ENCODE results near the gene CLTC. TPM values are rescaled to one million over a fixed set of nuclear protein-coding genes. Genes with fewer than 3 reads are reported as not detected.
A peak's percentile ranks its signal among the peaks of the same experiment; 100 is the strongest.

CLTC gene
- total and polyA plus RNA-seq, 12 donors, result 42.5 to 196 (median 167) TPM

GRCh38 chr17:59637611-59638310 is 18.1 kb downstream of the CLTC start:
- TF ChIP-seq CTCF (IDR thresholded peaks at IDR 0.05), result no peak
- no peak overlapping the region for H3K27ac ChIP-seq

GRCh38 chr17:59638553-59638952 is 18.9 kb downstream of the CLTC start:
- 64 to 66% methylated on average over 10 of the region's 10 CpGs for WGBS, 2 donors
- Histone ChIP-seq H3K27me3 (no peaks in the 10 kb centered on the region), H3K4me3 (no peak overlapping the region), H3K9me3 (no peaks in the 10 kb centered on the region), H3K27ac (peak overlapping the region in 1 of 10 donors; percentile 17), H3K4me1 (peaks cover 4 to 95% (median 71%) of the 10 kb centered on the region in 9 donors), H3K36me3 (peaks cover 0 to 10% (median 0%) of the 10 kb centered on the region in 9 donors)
- peak in 2 of 8 donors; percentile 26 to 34 for ATAC-seq
- no peak for DNase-seq
- intact Hi-C loops (cut with DNase I), result loop anchor here in 1 of 10 donors (10.0 kb wide), 1 partner anchor 206 kb away; no protein-coding TSS in a partner anchor
- TF ChIP-seq CTCF (IDR thresholded peaks at IDR 0.05), result no peak

More at GRCh38 chr17:59637611-59638310, 18.1 kb downstream of the CLTC start:
- no peak for ATAC-seq
- H3K4me1 ChIP-seq, result peaks cover 4 to 95% (median 72%) of the 10 kb centered on the region in 9 donors
- no peaks in the 10 kb centered on the region for H3K27me3 ChIP-seq
- H3K4me3 ChIP-seq, result no peak overlapping the region
- no peak for DNase-seq
- 64 to 93% methylated on average over 1 of the region's 1 CpG for whole genome bisulfite sequencing, 2 donors
- intact Hi-C loops (cut with DNase I), result loop anchor here in 1 of 10 donors (10.0 kb wide), 1 partner anchor 207 kb away; no protein-coding TSS in a partner anchor
- peaks cover 0 to 9% (median 0%) of the 10 kb centered on the region in 9 donors for H3K36me3 ChIP-seq
- no peaks in the 10 kb centered on the region for H3K9me3 ChIP-seq

- Histone ChIP-seq H3K4me3 (no peak overlapping the region), H3K36me3 (peaks cover 0 to 35% (median 18%) of the 10 kb centered on the region in 9 donors), H3K27ac (peak overlapping the region in 1 of 10 donors; percentile 28), H3K27me3 (no peaks in the 10 kb centered on the region), H3K9me3 (no peaks in the 10 kb centered on the region), H3K4me1 (peaks cover 0 to 91% (median 68%) of the 10 kb centered on the region in 9 donors)
- DNase-seq, result no peak
- WGBS, 2 donors, result 63 to 73% methylated on average over 2 of the region's 2 CpGs
- TF ChIP-seq CTCF (IDR thresholded peaks at IDR 0.05), result no peak
- intact Hi-C loops (cut with DNase I), result no loop called here
- no peak for ATAC-seq
These were observed 22.2 kb downstream of the CLTC start for GRCh38 chr17:59641799-59642484.

- intact Hi-C loops (cut with DNase I), result no loop called here
- Histone ChIP-seq H3K27me3 (no peaks in the 10 kb centered on the region), H3K4me3 (no peak overlapping the region), H3K4me1 (peaks cover 0 to 92% (median 70%) of the 10 kb centered on the region in 9 donors), H3K9me3 (no peaks in the 10 kb centered on the region), H3K36me3 (peaks cover 0 to 41% (median 18%) of the 10 kb centered on the region in 9 donors), H3K27ac (no peak overlapping the region)
- no peak for TF ChIP-seq CTCF (IDR thresholded peaks at IDR 0.05)
- 92 to 96% methylated on average over 1 of the region's 1 CpG for WGBS, 2 donors
- DNase-seq (no peak), ATAC-seq (no peak)
These were observed 22.9 kb downstream of the CLTC start for GRCh38 chr17:59642565-59642964.
